ENCODE results near the gene ITGAV. TPM values are rescaled to one million over a fixed set of nuclear protein-coding genes. Genes with fewer than 3 reads are reported as not detected.

ITGAV gene
- total and polyA plus RNA-seq, 2 donors (not counting 1 experiment from before 2014, with no cell fraction given), result 121 to 205 TPM

DNA sequence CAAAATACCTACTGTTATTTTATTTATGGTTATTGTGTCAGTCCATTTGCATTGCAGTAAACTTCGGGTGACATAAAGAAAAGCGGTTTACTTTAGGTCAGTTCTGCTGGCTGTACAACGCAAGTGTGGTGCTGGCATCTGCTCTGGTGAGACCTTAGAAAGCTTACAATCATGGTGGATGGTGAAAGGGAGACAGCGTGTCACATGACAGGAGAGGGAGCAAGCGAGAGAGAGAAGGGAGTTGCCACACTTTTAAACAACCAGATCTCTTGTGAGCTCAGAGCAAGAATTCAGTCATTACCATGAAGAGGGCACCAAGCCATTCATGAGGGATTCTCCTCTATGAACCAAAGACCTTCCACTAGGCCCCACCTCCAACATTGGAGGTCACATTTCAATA is 102.0 kb downstream of the ITGAV start:
- no peak overlapping the region for H3K4me3 ChIP-seq (replicated peaks in 1 of 4; ENCODE audit: control extremely low read depth in 1 of 4, insufficient read depth in 1 of 4, low read depth in 3 of 4, low read length in 4 of 4)
- no peaks in the 10 kb centered on the region for H3K36me3 ChIP-seq (ENCODE audit: control insufficient read depth, insufficient read depth, low read length)
- DNase-seq (ENCODE audit: low read depth in 2 of 2), result no peak
- no peaks in the 10 kb centered on the region for H3K4me1 ChIP-seq (ENCODE audit: control insufficient read depth, extremely low read depth, insufficient read depth, low read length)
- no peak overlapping the region for H3K9ac ChIP-seq (ENCODE audit: insufficient read depth, low read length)
- no peaks in the 10 kb centered on the region for H3K27me3 ChIP-seq (ENCODE audit: control insufficient read depth, insufficient read depth, low read length)
- H2AFZ ChIP-seq (ENCODE audit: low read length), result no peak overlapping the region
- TF ChIP-seq, protein P1, sequence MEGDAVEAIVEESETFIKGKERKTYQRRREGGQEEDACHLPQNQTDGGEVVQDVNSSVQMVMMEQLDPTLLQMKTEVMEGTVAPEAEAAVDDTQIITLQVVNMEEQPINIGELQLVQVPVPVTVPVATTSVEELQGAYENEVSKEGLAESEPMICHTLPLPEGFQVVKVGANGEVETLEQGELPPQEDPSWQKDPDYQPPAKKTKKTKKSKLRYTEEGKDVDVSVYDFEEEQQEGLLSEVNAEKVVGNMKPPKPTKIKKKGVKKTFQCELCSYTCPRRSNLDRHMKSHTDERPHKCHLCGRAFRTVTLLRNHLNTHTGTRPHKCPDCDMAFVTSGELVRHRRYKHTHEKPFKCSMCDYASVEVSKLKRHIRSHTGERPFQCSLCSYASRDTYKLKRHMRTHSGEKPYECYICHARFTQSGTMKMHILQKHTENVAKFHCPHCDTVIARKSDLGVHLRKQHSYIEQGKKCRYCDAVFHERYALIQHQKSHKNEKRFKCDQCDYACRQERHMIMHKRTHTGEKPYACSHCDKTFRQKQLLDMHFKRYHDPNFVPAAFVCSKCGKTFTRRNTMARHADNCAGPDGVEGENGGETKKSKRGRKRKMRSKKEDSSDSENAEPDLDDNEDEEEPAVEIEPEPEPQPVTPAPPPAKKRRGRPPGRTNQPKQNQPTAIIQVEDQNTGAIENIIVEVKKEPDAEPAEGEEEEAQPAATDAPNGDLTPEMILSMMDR (conservative IDR thresholded peaks at IDR 0.05 in 1 of 2, IDR thresholded peaks at IDR 0.05 in 1 of 2; ENCODE audit: low read depth in 1 of 2, low read length in 2 of 2), result no peak
- TF ChIP-seq EZH2 (IDR thresholded peaks at IDR 0.05; ENCODE audit: low read length, missing control alignments), result no peak
- no peaks in the 10 kb centered on the region for H3K9me3 ChIP-seq (ENCODE audit: control insufficient read depth, insufficient read depth, low read depth, low read length)
- no peak overlapping the region for H3K4me2 ChIP-seq (ENCODE audit: extremely low read depth, insufficient read depth, low read length)
- no peaks in the 10 kb centered on the region for H3K79me2 ChIP-seq (ENCODE audit: control insufficient read depth, insufficient read depth, low read length)
- no peak overlapping the region for H3K27ac ChIP-seq (ENCODE audit: insufficient read depth, low read length)
- H4K20me1 ChIP-seq (ENCODE audit: control insufficient read depth, extremely low read depth, insufficient read depth, low read length), result no peaks in the 10 kb centered on the region

DNA sequence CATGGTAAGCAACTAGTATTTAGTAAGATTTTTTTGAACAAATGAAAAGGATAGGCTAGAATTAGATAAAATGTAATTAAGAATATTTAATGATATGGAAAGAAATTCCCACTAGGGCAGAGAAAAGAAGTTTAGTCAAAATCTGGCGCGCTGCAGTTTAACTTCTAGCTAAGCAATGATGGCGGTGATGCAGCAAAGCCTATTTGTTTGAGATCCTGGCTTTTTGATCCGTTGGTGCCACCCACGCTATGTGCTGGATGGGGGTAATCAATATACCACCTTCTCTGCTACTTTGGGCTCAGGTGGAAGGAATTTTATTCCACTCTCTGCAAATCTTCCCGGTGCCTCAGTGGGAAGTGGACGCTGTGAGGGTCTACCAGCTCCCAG is 103.6 kb downstream of the ITGAV start:
- Histone ChIP-seq H3K4me2 (ENCODE audit: extremely low read depth, insufficient read depth, low read length) (peak overlapping the region; percentile 95), H3K9me3 (ENCODE audit: control insufficient read depth, insufficient read depth, low read depth, low read length) (no peaks in the 10 kb centered on the region), H4K20me1 (ENCODE audit: control insufficient read depth, extremely low read depth, insufficient read depth, low read length) (no peaks in the 10 kb centered on the region), H3K4me1 (ENCODE audit: control insufficient read depth, extremely low read depth, insufficient read depth, low read length) (no peaks in the 10 kb centered on the region), H2AFZ (ENCODE audit: low read length) (peak overlapping the region; percentile 79), H3K4me3 (replicated peaks in 1 of 4; ENCODE audit: control extremely low read depth in 1 of 4, insufficient read depth in 1 of 4, low read depth in 3 of 4, low read length in 4 of 4) (peak overlapping the region; percentile 69 to 93 (median 72)), H3K9ac (ENCODE audit: insufficient read depth, low read length) (peak overlapping the region; percentile 45), H3K27ac (ENCODE audit: insufficient read depth, low read length) (no peak overlapping the region), H3K27me3 (ENCODE audit: control insufficient read depth, insufficient read depth, low read length) (no peaks in the 10 kb centered on the region), H3K79me2 (ENCODE audit: control insufficient read depth, insufficient read depth, low read length) (no peaks in the 10 kb centered on the region), H3K36me3 (ENCODE audit: control insufficient read depth, insufficient read depth, low read length) (no peaks in the 10 kb centered on the region)
- DNase-seq (ENCODE audit: low read depth in 2 of 2), result no peak
- TF ChIP-seq, protein P1 (conservative IDR thresholded peaks at IDR 0.05 in 1 of 2, IDR thresholded peaks at IDR 0.05 in 1 of 2; ENCODE audit: low read depth in 1 of 2, low read length in 2 of 2), result no peak
- TF ChIP-seq EZH2 (IDR thresholded peaks at IDR 0.05; ENCODE audit: low read length, missing control alignments), result no peak

DNA sequence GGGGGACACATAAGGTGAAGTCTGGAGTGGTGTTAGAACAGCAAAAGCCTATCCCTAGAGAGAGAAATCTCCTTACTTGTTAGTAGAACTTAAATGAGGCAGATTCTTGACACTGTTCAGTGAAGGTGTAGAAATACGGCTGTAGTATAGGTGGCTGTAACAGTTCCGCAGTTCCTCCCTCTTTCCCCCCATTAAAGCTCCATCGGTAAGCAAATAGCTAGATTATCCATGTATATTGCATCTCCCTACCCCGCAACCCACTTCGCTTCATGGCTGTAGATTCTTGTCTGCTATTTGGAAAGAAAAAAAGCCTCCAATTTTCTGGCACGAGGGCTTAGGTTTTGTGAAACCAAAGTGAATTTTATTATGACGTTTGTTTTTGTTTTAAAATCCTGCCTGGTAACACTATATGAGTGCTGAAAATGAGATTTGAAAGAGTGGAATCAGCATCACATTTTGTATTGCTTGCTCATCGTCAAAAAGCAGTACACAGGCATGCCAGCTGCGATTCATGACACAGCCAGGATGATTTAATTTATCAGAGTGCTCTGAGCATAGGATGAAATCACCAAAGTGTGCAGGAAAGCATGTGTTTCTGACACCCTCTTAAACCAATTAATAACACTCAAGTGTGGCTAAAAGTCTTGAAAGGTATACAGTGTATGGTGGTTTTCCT is 105.4 kb downstream of the ITGAV start:
- H3K4me1 ChIP-seq (ENCODE audit: control insufficient read depth, extremely low read depth, insufficient read depth, low read length), result no peaks in the 10 kb centered on the region
- H3K4me3 ChIP-seq (replicated peaks in 1 of 4; ENCODE audit: control extremely low read depth in 1 of 4, insufficient read depth in 1 of 4, low read depth in 3 of 4, low read length in 4 of 4), result peak overlapping the region; percentile 68 to 93 (median 70)
- H4K20me1 ChIP-seq (ENCODE audit: control insufficient read depth, extremely low read depth, insufficient read depth, low read length), result no peaks in the 10 kb centered on the region
- no peaks in the 10 kb centered on the region for H3K79me2 ChIP-seq (ENCODE audit: control insufficient read depth, insufficient read depth, low read length)
- peak overlapping the region; percentile 18 for H3K9ac ChIP-seq (ENCODE audit: insufficient read depth, low read length)
- no peaks in the 10 kb centered on the region for H3K27me3 ChIP-seq (ENCODE audit: control insufficient read depth, insufficient read depth, low read length)
- no peaks in the 10 kb centered on the region for H3K9me3 ChIP-seq (ENCODE audit: control insufficient read depth, insufficient read depth, low read depth, low read length)
- TF ChIP-seq, protein P1 (conservative IDR thresholded peaks at IDR 0.05 in 1 of 2, IDR thresholded peaks at IDR 0.05 in 1 of 2; ENCODE audit: low read depth in 1 of 2, low read length in 2 of 2), result no peak
- TF ChIP-seq EZH2 (IDR thresholded peaks at IDR 0.05; ENCODE audit: low read length, missing control alignments), result no peak
- DNase-seq (ENCODE audit: low read depth in 2 of 2), result peak; percentile 66 to 76
- H3K27ac ChIP-seq (ENCODE audit: insufficient read depth, low read length), result peak overlapping the region; percentile 69
- H2AFZ ChIP-seq (ENCODE audit: low read length), result peak overlapping the region; percentile 50
- peak overlapping the region; percentile 89 for H3K4me2 ChIP-seq (ENCODE audit: extremely low read depth, insufficient read depth, low read length)
- H3K36me3 ChIP-seq (ENCODE audit: control insufficient read depth, insufficient read depth, low read length), result no peaks in the 10 kb centered on the region
